Measurements from ENCODE around the gene POP4. TPM values are rescaled to one million over a fixed set of nuclear protein-coding genes. Genes with fewer than 3 reads are reported as not detected.
A peak's percentile ranks its signal among the peaks of the same experiment; 100 is the strongest.

Gene POP4
- total RNA-seq, 6 experiments from 2014 or later: 73.9 to 104 (median 88.8) TPM

DNA sequence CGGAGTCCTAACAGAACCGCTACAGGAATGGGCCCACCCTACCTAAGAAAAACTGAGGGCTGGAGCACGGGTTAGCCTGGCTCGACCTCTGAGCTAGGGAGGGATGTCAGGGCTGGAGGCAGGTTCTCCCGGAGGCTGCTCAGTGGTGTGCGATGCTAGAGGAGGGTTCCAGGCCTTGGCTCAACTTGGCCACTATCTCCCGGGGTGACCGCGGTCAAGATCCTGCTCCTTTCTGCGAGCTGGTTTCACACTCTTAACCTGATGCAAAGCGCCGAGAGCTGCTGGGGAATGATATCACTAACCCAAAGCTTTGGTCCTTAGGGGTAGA is 301 bp downstream of the POP4 start:
- H3K4me1 Mint-ChIP-seq (ENCODE audit: low read depth): peaks cover 7% of the 10 kb centered on the region
- H3K27me3 Mint-ChIP-seq (ENCODE audit: insufficient read depth): peaks cover 6% of the 10 kb centered on the region
- H3K36me3 Mint-ChIP-seq (ENCODE audit: low read depth): peaks cover 6% of the 10 kb centered on the region; the same call in 1 of the 2 replicates

DNA sequence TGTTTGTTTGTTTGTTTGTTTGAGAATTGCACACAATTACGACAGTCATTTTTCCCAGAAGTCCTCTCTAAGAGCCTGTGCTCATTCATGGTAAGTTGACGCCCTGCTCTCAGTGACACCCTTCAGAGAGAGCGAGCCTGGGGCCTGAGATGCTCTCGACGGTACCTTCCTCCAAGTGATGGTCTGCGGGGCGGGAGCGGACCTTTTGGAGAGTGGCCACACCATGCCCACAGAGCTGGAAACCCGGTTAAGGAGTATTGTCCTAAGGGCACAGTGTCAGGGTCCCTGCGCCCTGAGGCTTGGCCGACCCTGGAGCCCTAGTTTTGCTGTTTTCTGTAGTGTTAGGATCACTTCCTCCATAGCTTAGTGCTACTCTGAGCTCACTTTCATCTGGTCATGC is 3.6 kb downstream of the POP4 start:
- Mint-ChIP-seq H3K36me3 (ENCODE audit: low read depth) (peaks cover 21% of the 10 kb centered on the region; the same call in 1 of the 2 replicates), H3K27ac (no peak overlapping the region), H3K4me3 (no peak overlapping the region), H3K27me3 (ENCODE audit: insufficient read depth) (peaks cover 4% of the 10 kb centered on the region), H3K9me3 (no peaks in the 10 kb centered on the region), H3K4me1 (ENCODE audit: low read depth) (peaks cover 7% of the 10 kb centered on the region)
- TF ChIP-seq, protein P1, sequence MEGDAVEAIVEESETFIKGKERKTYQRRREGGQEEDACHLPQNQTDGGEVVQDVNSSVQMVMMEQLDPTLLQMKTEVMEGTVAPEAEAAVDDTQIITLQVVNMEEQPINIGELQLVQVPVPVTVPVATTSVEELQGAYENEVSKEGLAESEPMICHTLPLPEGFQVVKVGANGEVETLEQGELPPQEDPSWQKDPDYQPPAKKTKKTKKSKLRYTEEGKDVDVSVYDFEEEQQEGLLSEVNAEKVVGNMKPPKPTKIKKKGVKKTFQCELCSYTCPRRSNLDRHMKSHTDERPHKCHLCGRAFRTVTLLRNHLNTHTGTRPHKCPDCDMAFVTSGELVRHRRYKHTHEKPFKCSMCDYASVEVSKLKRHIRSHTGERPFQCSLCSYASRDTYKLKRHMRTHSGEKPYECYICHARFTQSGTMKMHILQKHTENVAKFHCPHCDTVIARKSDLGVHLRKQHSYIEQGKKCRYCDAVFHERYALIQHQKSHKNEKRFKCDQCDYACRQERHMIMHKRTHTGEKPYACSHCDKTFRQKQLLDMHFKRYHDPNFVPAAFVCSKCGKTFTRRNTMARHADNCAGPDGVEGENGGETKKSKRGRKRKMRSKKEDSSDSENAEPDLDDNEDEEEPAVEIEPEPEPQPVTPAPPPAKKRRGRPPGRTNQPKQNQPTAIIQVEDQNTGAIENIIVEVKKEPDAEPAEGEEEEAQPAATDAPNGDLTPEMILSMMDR (IDR thresholded peaks at IDR 0.05): no peak
- no peak for DNase-seq

More for the DNA sequence above, 301 bp downstream of the POP4 start:
- TF ChIP-seq, protein P1 (IDR thresholded peaks at IDR 0.05): no peak
- DNase-seq: no peak
- H3K9me3 Mint-ChIP-seq: no peaks in the 10 kb centered on the region
- H3K4me3 Mint-ChIP-seq: peak overlapping the region; percentile 100
- H3K27ac Mint-ChIP-seq: peak overlapping the region; percentile 99

DNA sequence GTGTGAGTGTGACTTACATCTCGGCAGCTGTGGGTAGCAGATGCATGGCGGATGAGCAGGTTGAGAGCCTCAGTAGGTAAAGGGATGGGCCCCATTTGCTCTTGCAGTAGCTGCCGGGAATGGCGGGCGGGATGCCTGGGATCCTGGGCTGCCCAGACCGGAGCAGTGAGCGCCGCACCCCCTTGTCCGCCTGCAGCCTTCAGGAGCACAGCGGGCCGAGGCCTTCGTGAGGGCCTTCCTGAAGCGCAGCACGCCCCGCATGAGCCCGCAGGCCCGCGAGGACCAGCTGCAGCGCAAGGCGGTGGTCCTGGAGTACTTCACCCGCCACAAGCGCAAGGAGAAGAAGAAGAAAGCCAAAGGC is 4.1 kb downstream of the POP4 start:
- H3K27me3 Mint-ChIP-seq (ENCODE audit: insufficient read depth): peaks cover 4% of the 10 kb centered on the region
- no peak overlapping the region for H3K4me3 Mint-ChIP-seq
- TF ChIP-seq, protein P1 (IDR thresholded peaks at IDR 0.05): no peak
- H3K9me3 Mint-ChIP-seq: no peaks in the 10 kb centered on the region
- no peak overlapping the region for H3K27ac Mint-ChIP-seq
- no peak for DNase-seq
- H3K36me3 Mint-ChIP-seq (ENCODE audit: low read depth): peaks cover 22% of the 10 kb centered on the region
- H3K4me1 Mint-ChIP-seq (ENCODE audit: low read depth): peaks cover 7% of the 10 kb centered on the region

DNA sequence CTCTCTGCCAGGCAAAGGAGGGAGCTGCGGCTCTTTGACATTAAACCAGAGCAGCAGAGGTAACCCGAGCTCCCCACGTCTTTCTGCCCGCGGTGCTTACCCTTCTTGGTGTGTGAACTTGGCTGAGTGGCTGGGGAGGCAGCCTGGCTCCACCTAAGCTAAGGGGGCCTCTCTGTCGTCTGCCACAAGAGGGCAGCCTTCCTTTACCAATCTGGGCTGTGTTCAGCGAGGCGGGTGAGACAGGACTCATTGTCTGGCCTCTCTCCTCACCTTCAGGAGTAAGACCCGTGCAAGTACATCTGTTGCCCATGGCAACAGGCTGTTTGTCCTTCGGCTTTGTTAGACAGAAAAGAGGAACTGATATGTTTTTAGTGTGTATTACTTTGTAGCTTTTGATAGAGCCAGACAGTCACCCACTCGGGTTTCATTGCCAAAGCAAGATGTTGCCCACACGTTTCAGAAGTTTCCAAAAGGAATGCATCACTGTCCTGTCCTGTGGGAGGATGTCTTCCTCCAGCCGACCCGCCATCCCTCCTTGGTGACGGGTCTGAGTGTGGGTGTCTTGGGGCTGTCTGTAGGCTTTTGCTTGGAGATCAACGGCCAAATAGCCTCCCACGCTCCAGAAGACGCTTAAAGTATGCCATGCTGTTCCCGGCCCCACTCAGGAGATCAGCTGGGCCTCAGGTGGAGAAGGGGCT is 4.6 kb downstream of the POP4 start:
- TF ChIP-seq, protein P1 (IDR thresholded peaks at IDR 0.05): peak; percentile 91
- Mint-ChIP-seq H3K9me3 (no peaks in the 10 kb centered on the region), H3K36me3 (ENCODE audit: low read depth) (peaks cover 28% of the 10 kb centered on the region), H3K4me3 (no peak overlapping the region), H3K27ac (peak overlapping the region; percentile 68), H3K4me1 (ENCODE audit: low read depth) (peaks cover 7% of the 10 kb centered on the region), H3K27me3 (ENCODE audit: insufficient read depth) (peaks cover 4% of the 10 kb centered on the region)
- DNase-seq: peak; percentile 72

DNA sequence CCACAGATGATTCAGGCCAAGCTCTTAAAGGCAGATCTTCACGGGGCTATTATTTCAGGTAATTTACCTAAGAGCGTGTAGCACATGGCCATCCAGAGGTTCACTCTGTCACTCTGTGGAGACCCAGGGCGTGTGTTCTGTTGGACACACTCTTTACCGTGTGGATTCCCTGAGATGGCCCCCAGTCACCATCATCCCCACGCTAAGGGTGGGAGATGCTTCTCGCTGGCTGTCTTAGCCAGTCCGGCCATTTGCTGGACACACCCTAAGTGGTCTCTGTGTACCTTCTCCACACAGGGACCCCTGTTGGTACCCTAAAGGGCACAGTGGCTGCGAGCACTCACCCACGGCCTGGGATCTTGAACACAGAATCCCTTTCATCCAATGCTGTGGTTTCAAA is 6.0 kb downstream of the POP4 start:
- Mint-ChIP-seq H3K9me3 (no peaks in the 10 kb centered on the region), H3K27ac (no peak overlapping the region), H3K4me1 (ENCODE audit: low read depth) (no peaks in the 10 kb centered on the region), H3K27me3 (ENCODE audit: insufficient read depth) (no peaks in the 10 kb centered on the region), H3K4me3 (no peak overlapping the region), H3K36me3 (ENCODE audit: low read depth) (peaks cover 29% of the 10 kb centered on the region)
- TF ChIP-seq, protein P1 (IDR thresholded peaks at IDR 0.05): no peak
- no peak for DNase-seq
